H1 (cell line): ENCODE data around the gene RBM38. TPM values are rescaled to one million over a fixed set of nuclear protein-coding genes. Genes with fewer than 3 reads are reported as not detected.

Experiments used
- CTCF ChIA-PET: fragments of 300-600 bp; sonication (Branson Sonifier 250); formaldehyde crosslinking; loops from one replicate; lab custom pipeline; 2021; ENCODE audit not compliant: partially characterized antibody; lab: Charles Lee
- POLR2A ChIA-PET: fragments of 300-600 bp; sonication (Branson Sonifier 250); formaldehyde crosslinking; loops from one replicate; lab custom pipeline; 2021; ENCODE audit warnings: inconsistent platforms; ENCODE audit not compliant: partially characterized antibody; lab: Charles Lee
- DNase-seq, 2 experiments: peaks; one replicate each; pipeline versions ENCODE4 v3.0.0 to v3.0.0-alpha.2; 2010 to 2022; ENCODE audit warnings: low spot score in 2 of 2, low read depth in 1 of 2, mixed read lengths in 1 of 2
- FAIRE-seq: peaks from 2 replicates; lab custom pipeline; 2011; peaks lifted over from hg19 to GRCh38; lab: Jason Lieb, UNC
- H2AFZ ChIP-seq: 2 replicates; pipeline ENCODE4 v1.8.1; 2012; ENCODE audit warnings: low read length, inconsistent platforms
- H2AK5ac ChIP-seq: 2 replicates; pipeline ENCODE4 v1.6.1; 2013; ENCODE audit warnings: low read depth, low read length
- H2BK120ac ChIP-seq: replicated peaks from 2 replicates; pipeline ENCODE3; 2013; ENCODE audit warnings: low read depth, low read length, inconsistent platforms
- H2BK12ac ChIP-seq: 2 replicates; pipeline ENCODE4 v1.6.1; 2013; ENCODE audit warnings: low read depth, low read length
- H2BK15ac ChIP-seq: 2 replicates; pipeline ENCODE4 v1.6.1; 2013; ENCODE audit warnings: low read length
- H2BK20ac ChIP-seq: 2 replicates; pipeline ENCODE4 v1.6.1; 2013; ENCODE audit warnings: low read length
- H2BK5ac ChIP-seq: 2 replicates; pipeline ENCODE4 v1.6.1; 2013; ENCODE audit warnings: low read depth, low read length
- H3K14ac ChIP-seq: 2 replicates; pipeline ENCODE4 v1.6.1; 2013; ENCODE audit warnings: inconsistent platforms; ENCODE audit not compliant: insufficient read length
- H3K18ac ChIP-seq: 2 replicates; pipeline ENCODE4 v1.6.1; 2013; ENCODE audit warnings: low read length; ENCODE audit errors: extremely low read depth
- H3K23ac ChIP-seq: 2 replicates; pipeline ENCODE4 v1.6.1; 2013; ENCODE audit warnings: inconsistent platforms; ENCODE audit not compliant: insufficient read length
- H3K23me2 ChIP-seq: 2 replicates; pipeline ENCODE4 v1.6.1; 2013; ENCODE audit warnings: low read depth, low read length
- H3K27ac ChIP-seq: 2 replicates; pipeline ENCODE4 v1.6.1; 2011; ENCODE audit warnings: low read depth, low read length, inconsistent platforms
- H3K27me3 ChIP-seq, 4 experiments: replicated peaks in 1 of 4; 1 replicate in 1 of 4; 2 replicates in 3 of 4; pipeline versions ENCODE4 v1.6.1 to v1.8.1; 2011 to 2013; ENCODE audit warnings: low read length in 3 of 4, mild to moderate bottlenecking in 3 of 4, inconsistent platforms in 2 of 4, mixed read lengths in 2 of 4, moderate library complexity in 1 of 4; ENCODE audit not compliant: control insufficient read depth in 3 of 4, insufficient read depth in 3 of 4; ENCODE audit errors: extremely low read depth in 1 of 4
- H3K36me3 ChIP-seq, 4 experiments: 2 replicates each; pipeline versions ENCODE4 v1.6.1 to v1.8.1; 2011 to 2013; ENCODE audit warnings: mild to moderate bottlenecking in 4 of 4, low read length in 3 of 4, moderate library complexity in 2 of 4, control low read depth in 1 of 4, inconsistent platforms in 1 of 4; ENCODE audit not compliant: insufficient read depth in 4 of 4, control insufficient read depth in 2 of 4
- H3K4ac ChIP-seq: replicated peaks from 2 replicates; pipeline ENCODE3; 2013; ENCODE audit warnings: low read length, low read depth, mixed read lengths, inconsistent platforms; ENCODE audit not compliant: insufficient read length
- H3K4me1 ChIP-seq, 4 experiments: replicated peaks in 1 of 4; 1 replicate in 1 of 4; 2 replicates in 3 of 4; pipeline versions ENCODE4 v1.6.1 to v1.8.1; 2011 to 2013; ENCODE audit warnings: low read length in 3 of 4, inconsistent platforms in 2 of 4, mixed read lengths in 1 of 4; ENCODE audit not compliant: insufficient read depth in 4 of 4, control insufficient read depth in 3 of 4
- H3K4me2 ChIP-seq, 2 experiments: 2 replicates each; pipeline versions ENCODE4 v1.6.1 to v1.8.1; 2011 to 2013; ENCODE audit warnings: low read depth in 2 of 2, low read length in 2 of 2, control low read depth in 1 of 2, inconsistent platforms in 1 of 2, mild to moderate bottlenecking in 1 of 2; ENCODE audit not compliant: insufficient read depth in 1 of 2
- H3K4me3 ChIP-seq, 4 experiments: fragments of 200-600, 300-600 bp in 1 of 4; sonication (generic), shearing (Covaris generic), sonication (Bioruptor Twin) in 1 of 4; 2 replicates each; pipeline versions ENCODE4 v1.5.1 to v1.8.1; 2011 to 2016; ENCODE audit warnings: low read length in 4 of 4, low read depth in 3 of 4, control low read depth in 2 of 4, inconsistent platforms in 2 of 4, mild to moderate bottlenecking in 2 of 4, mixed read lengths in 1 of 4, moderate library complexity in 1 of 4; ENCODE audit not compliant: insufficient read depth in 2 of 4; ENCODE audit errors: extremely low read depth in 1 of 4
- H3K56ac ChIP-seq: replicated peaks from 2 replicates; pipeline ENCODE3; 2013; ENCODE audit warnings: low read depth, mild to moderate bottlenecking, mixed read lengths, low read length, inconsistent platforms; ENCODE audit not compliant: insufficient read length
- H3K79me1 ChIP-seq: 2 replicates; pipeline ENCODE4 v1.6.1; 2013; ENCODE audit warnings: low read depth, low read length, control low read depth
- H3K79me2 ChIP-seq, 2 experiments: 2 replicates each; pipeline versions ENCODE4 v1.6.1 to v1.8.1; 2012 to 2013; ENCODE audit warnings: low read length in 2 of 2, mild to moderate bottlenecking in 2 of 2, inconsistent platforms in 1 of 2; ENCODE audit not compliant: insufficient read depth in 2 of 2, control insufficient read depth in 1 of 2
- H3K9ac ChIP-seq, 4 experiments: replicated peaks in 1 of 4; 1 replicate in 1 of 4; 2 replicates in 3 of 4; pipeline versions ENCODE4 v1.6.1 to v1.8.1; 2011 to 2013; ENCODE audit warnings: low read depth in 3 of 4, low read length in 3 of 4, control low read depth in 2 of 4, mild to moderate bottlenecking in 2 of 4, moderate library complexity in 2 of 4, inconsistent platforms in 1 of 4; ENCODE audit errors: extremely low read depth in 1 of 4
- H3K9me3 ChIP-seq, 2 experiments: 2 replicates each; pipeline versions ENCODE4 v1.6.1 to v1.8.1; 2012 to 2013; ENCODE audit warnings: mild to moderate bottlenecking in 2 of 2, moderate library complexity in 2 of 2, control low read depth in 1 of 2, inconsistent platforms in 1 of 2, low read depth in 1 of 2, low read length in 1 of 2, mixed read lengths in 1 of 2; ENCODE audit not compliant: insufficient read depth in 2 of 2
- H4K20me1 ChIP-seq, 2 experiments: replicated peaks in 1 of 2; 2 replicates each; pipeline versions ENCODE3 to v1.8.1; 2011 to 2013; ENCODE audit warnings: inconsistent platforms in 2 of 2, low read length in 2 of 2, mild to moderate bottlenecking in 1 of 2; ENCODE audit not compliant: insufficient read depth in 2 of 2, control insufficient read depth in 1 of 2
- H4K5ac ChIP-seq: 2 replicates; pipeline ENCODE4 v1.6.1; 2013; ENCODE audit warnings: low read length, low read depth, mixed read lengths, inconsistent platforms; ENCODE audit not compliant: insufficient read length
- H4K8ac ChIP-seq: 2 replicates; pipeline ENCODE4 v1.8.0; 2013; ENCODE audit warnings: mild to moderate bottlenecking, moderate library complexity, low read length, inconsistent platforms; ENCODE audit not compliant: insufficient read depth; ENCODE audit errors: extremely low read depth
- H4K91ac ChIP-seq: replicated peaks from 2 replicates; pipeline ENCODE3; 2013; ENCODE audit warnings: low read length, mixed read lengths, inconsistent platforms; ENCODE audit not compliant: insufficient read length
- CBX8 ChIP-seq: fragments of 300-800, 300-1000 bp; sonication (generic); IDR thresholded peaks from 2 replicates; pipeline ENCODE4 v1.7.1; 2016; ENCODE audit warnings: low read depth, low read length, borderline replicate concordance
- CHD2 ChIP-seq: IDR thresholded peaks from 2 replicates; pipeline ENCODE4 v1.6.1; 2012; ENCODE audit warnings: low read length, improper control_type of control experiment
- GTF2F1 ChIP-seq: IDR thresholded peaks from 2 replicates; pipeline ENCODE4 v1.6.1; 2012; ENCODE audit warnings: low read depth, low read length, improper control_type of control experiment, borderline replicate concordance
- JUND ChIP-seq: IDR thresholded peaks from 2 replicates; pipeline ENCODE4 v1.6.1; 2011; ENCODE audit warnings: mild to moderate bottlenecking, improper control_type of control experiment, low read length
- RAD21 ChIP-seq, 2 experiments: IDR thresholded peaks in 1 of 2; conservative IDR thresholded peaks in 1 of 2; 2 replicates each; pipeline ENCODE4 v1.6.1; 2011; ENCODE audit warnings: low read depth in 2 of 2, low read length in 2 of 2, improper control_type of control experiment in 1 of 2, inconsistent platforms in 1 of 2, mild to moderate bottlenecking in 1 of 2, moderate library complexity in 1 of 2
- SAP30 ChIP-seq: fragments of 300-600 bp; sonication (generic); IDR thresholded peaks from 2 replicates; pipeline ENCODE4 v1.7.1; 2012; ENCODE audit warnings: low read length, moderate library complexity, mild to moderate bottlenecking, inconsistent platforms; ENCODE audit not compliant: insufficient read depth, insufficient replicate concordance
- SP2 ChIP-seq: IDR thresholded peaks from 2 replicates; pipeline ENCODE4 v1.6.1; 2012; ENCODE audit warnings: mild to moderate bottlenecking, low read length, inconsistent platforms
- SP4 ChIP-seq: IDR thresholded peaks from 2 replicates; pipeline ENCODE4 v1.6.1; 2012; ENCODE audit warnings: low read length, inconsistent platforms
- YY1 ChIP-seq: IDR thresholded peaks from 2 replicates; pipeline ENCODE4 v1.6.1; 2011; ENCODE audit warnings: low read depth, mild to moderate bottlenecking, low read length
- WGBS, 2 experiments: shearing (Covaris generic) in 1 of 2; methylation state at CpG; one replicate each; pipeline versions ENCODE4 v1.1.6 to v1.1.7; 2013 to 2015; ENCODE audit warnings: low lambda C conversion rate in 2 of 2, mixed read lengths in 2 of 2, inconsistent platforms in 1 of 2, low coverage in 1 of 2, missing lambda C conversion rate in 1 of 2; ENCODE audit not compliant: insufficient replicate concordance in 2 of 2, insufficient coverage in 1 of 2, insufficient read length in 1 of 2; ENCODE audit errors: extremely low coverage in 1 of 2, missing lambda C conversion rate in 1 of 2; 5-methylcytosine and 5-hydroxymethylcytosine counted together
- polyA plus RNA-seq, 7 experiments: library from polyadenylated mRNA; depleted of rRNA in 3 of 7; stranded (reverse) in 5 of 7; unstranded in 2 of 7; fragments of >200 nt in 5 of 7; fragments of 200-250 nt in 2 of 7; gene quantifications; 1 replicate in 5 of 7; 2 replicates in 1 of 7; 4 replicates in 1 of 7; pipeline versions ENCODE4 v1.2.1 to v1.2.3, GENCODE V29; 2011 to 2013; ENCODE audit warnings: missing spikeins in 2 of 7, mixed read lengths in 2 of 7
- total RNA-seq: library from RNA; stranded (reverse); fragmentation: NEBNext Ultra II Directional; extraction: Animal tissue kit (Norgen Biotek cat#: 25700); gene quantifications from 2 replicates; pipeline ENCODE4 v1.2.1, GENCODE V29; 2021
- TF ChIP-seq, protein P1 (sequence below): IDR thresholded peaks from 2 replicates; pipeline ENCODE4 v1.6.1; 2012; ENCODE audit warnings: low read length, inconsistent platforms

The RBM38 gene
- total and polyA plus RNA-seq, 2 of the 8 experiments (the other 6 are each of a cell fraction or from before 2014, with no cell fraction given), result 57.7 to 109 TPM

GRCh38 chr20:57438552-57438951 is 47.4 kb downstream of the RBM38 start:
- no peaks in the 10 kb centered on the region for H3K23me2 ChIP-seq
- H4K5ac ChIP-seq, result no peak overlapping the region
- H4K20me1 ChIP-seq, result no peaks in the 10 kb centered on the region
- no peaks in the 10 kb centered on the region for H3K27me3 ChIP-seq
- POLR2A ChIA-PET, result interaction anchor here (2.0 kb wide), 1 partner anchor 16 kb away, joined by 6 read pairs; no protein-coding TSS in a partner anchor
- no peak overlapping the region for H3K9ac ChIP-seq
- no peak overlapping the region for H2BK5ac ChIP-seq
- no peak overlapping the region for H3K4ac ChIP-seq
- H3K79me2 ChIP-seq, result no peaks in the 10 kb centered on the region
- no peak for DNase-seq
- H2BK20ac ChIP-seq, result no peak overlapping the region
- no peak overlapping the region for H2BK15ac ChIP-seq
- H3K4me2 ChIP-seq, result no peak overlapping the region
- no peaks in the 10 kb centered on the region for H3K36me3 ChIP-seq
- H3K18ac ChIP-seq, result no peak overlapping the region
- no peak overlapping the region for H3K23ac ChIP-seq
- no peak overlapping the region for H3K27ac ChIP-seq
- no peak overlapping the region for H3K56ac ChIP-seq
- WGBS, 2 experiments, result 91% methylated on average over 5 of the region's 5 CpGs; no CpG with 5 or more reads in 1 of the 2 experiments
- no peak overlapping the region for H2AK5ac ChIP-seq
- peaks cover 0 to 21% (median 14%) of the 10 kb centered on the region in 4 experiments; a peak in 6 of 7 replicates for H3K4me1 ChIP-seq
- no peaks in the 10 kb centered on the region; the same call in 1 of the 2 replicates for H3K79me1 ChIP-seq
- no peak overlapping the region for H2BK120ac ChIP-seq
- no peak overlapping the region for H4K91ac ChIP-seq
- no peak overlapping the region for H2BK12ac ChIP-seq
- no peak for TF ChIP-seq SP2
- no peak for TF ChIP-seq RAD21 (IDR thresholded peaks at IDR 0.05 in 1 of 2, conservative IDR thresholded peaks at IDR 0.05 in 1 of 2; ENCODE audit: low read depth in 2 of 2, low read length in 2 of 2)
- no peak for TF ChIP-seq SAP30
- TF ChIP-seq GTF2F1, result no peak
- no peak for TF ChIP-seq SP4
- no peak for TF ChIP-seq JUND
- TF ChIP-seq CBX8, result no peak
- TF ChIP-seq, protein P1, sequence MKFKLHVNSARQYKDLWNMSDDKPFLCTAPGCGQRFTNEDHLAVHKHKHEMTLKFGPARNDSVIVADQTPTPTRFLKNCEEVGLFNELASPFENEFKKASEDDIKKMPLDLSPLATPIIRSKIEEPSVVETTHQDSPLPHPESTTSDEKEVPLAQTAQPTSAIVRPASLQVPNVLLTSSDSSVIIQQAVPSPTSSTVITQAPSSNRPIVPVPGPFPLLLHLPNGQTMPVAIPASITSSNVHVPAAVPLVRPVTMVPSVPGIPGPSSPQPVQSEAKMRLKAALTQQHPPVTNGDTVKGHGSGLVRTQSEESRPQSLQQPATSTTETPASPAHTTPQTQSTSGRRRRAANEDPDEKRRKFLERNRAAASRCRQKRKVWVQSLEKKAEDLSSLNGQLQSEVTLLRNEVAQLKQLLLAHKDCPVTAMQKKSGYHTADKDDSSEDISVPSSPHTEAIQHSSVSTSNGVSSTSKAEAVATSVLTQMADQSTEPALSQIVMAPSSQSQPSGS, result no peak
- TF ChIP-seq CHD2, result no peak
- no peak for TF ChIP-seq YY1
- H3K4me3 ChIP-seq, result no peak overlapping the region
- no peak for FAIRE-seq
- no peak overlapping the region for H3K14ac ChIP-seq
- no peaks in the 10 kb centered on the region for H3K9me3 ChIP-seq
- CTCF ChIA-PET, result interaction anchor here (0.7 to 1.6 kb wide), 5 partner anchors 15 to 346 kb away, joined by 3 read pairs; no protein-coding TSS in a partner anchor
- H2AFZ ChIP-seq, result no peak overlapping the region
- no peak overlapping the region for H4K8ac ChIP-seq
